ENCODE measurements around the gene MSANTD7. TPM values are rescaled to one million over a fixed set of nuclear protein-coding genes. Genes with fewer than 3 reads are reported as not detected.

Gene MSANTD7
- total RNA-seq, 1 experiment from 2014 or later = 23.1 TPM

- Histone ChIP-seq H3K14ac (ENCODE audit: insufficient read depth, low read length) (no peak overlapping the region), H3K56ac (ENCODE audit: insufficient read length, low read depth, low read length) (no peak overlapping the region), H3K9me3 (ENCODE audit: control insufficient read depth, low read depth, low read length) (no peaks in the 10 kb centered on the region), H2BK12ac (ENCODE audit: insufficient read length, low read depth, low read length) (no peak overlapping the region), H3K4me1 (ENCODE audit: insufficient read depth, low read length) (no peaks in the 10 kb centered on the region), H4K20me1 (ENCODE audit: control insufficient read depth, insufficient read depth, insufficient read length) (no peaks in the 10 kb centered on the region), H3K27me3 (ENCODE audit: insufficient read depth, low read length) (no peaks in the 10 kb centered on the region), H2AFZ (ENCODE audit: low read length) (no peak overlapping the region), H2BK15ac (ENCODE audit: low read depth, low read length) (no peak overlapping the region), H3K9ac (ENCODE audit: extremely low read depth, insufficient read length, low read length) (no peak overlapping the region), H2BK20ac (ENCODE audit: low read depth, low read length, poor library complexity, severe bottlenecking) (no peak overlapping the region), H3K79me2 (ENCODE audit: insufficient read depth, low read length) (peaks cover 6% of the 10 kb centered on the region; the same call in 1 of the 2 replicates), H2BK120ac (ENCODE audit: low read depth, low read length, poor library complexity, severe bottlenecking) (no peak overlapping the region), H3K23me2 (ENCODE audit: insufficient read length, low read depth, low read length, poor library complexity, severe bottlenecking) (no peaks in the 10 kb centered on the region), H3K79me1 (ENCODE audit: insufficient read depth, low read depth, low read length, poor library complexity, severe bottlenecking) (no peaks in the 10 kb centered on the region), H3K23ac (ENCODE audit: insufficient read length, low read depth, low read length) (no peak overlapping the region), H3K4ac (ENCODE audit: low read depth, low read length) (no peak overlapping the region), H4K91ac (ENCODE audit: insufficient read length, low read depth, low read length) (no peak overlapping the region), H2AK5ac (ENCODE audit: insufficient read length, low read length) (no peak overlapping the region), H3K4me2 (ENCODE audit: insufficient read depth, insufficient read length, low read length) (no peak overlapping the region), H4K8ac (replicated peaks; ENCODE audit: insufficient read length, low read depth, low read length) (no peak overlapping the region), H4K5ac (ENCODE audit: insufficient read length, low read depth, low read length) (no peak overlapping the region), H3K27ac (ENCODE audit: insufficient read length, low read depth, low read length) (no peak overlapping the region), H2BK5ac (ENCODE audit: insufficient read length, low read length) (no peak overlapping the region), H3T11ph (ENCODE audit: low read length) (no peak overlapping the region), H3K18ac (ENCODE audit: insufficient read length, low read depth, low read length) (no peak overlapping the region)
- Mint-ChIP-seq H3K27me3 (ENCODE audit: low read depth) (no peaks in the 10 kb centered on the region; the same call in 1 of the 2 replicates), H3K36me3 (ENCODE audit: insufficient read depth in 1 of 3, low read depth in 3 of 3) (peaks cover 25 to 61% (median 55%) of the 10 kb centered on the region in 3 experiments), H3K9me3 (no peaks in the 10 kb centered on the region), H3K4me1 (peaks cover 4 to 6% of the 10 kb centered on the region in 2 experiments; a peak in 3 of 4 replicates), H3K4me3 (no peak overlapping the region), H3K27ac (no peak overlapping the region)
- no peak for TF ChIP-seq CTCF (conservative IDR thresholded peaks at IDR 0.05)
- no peak for DNase-seq
- no CpG with 5 or more reads among the region's 15 CpGs for WGBS (ENCODE audit: extremely low coverage, insufficient read length, low lambda C conversion rate)
These were observed 5.4 kb downstream of the MSANTD7 start for GRCh38 chr10:14843327-14843988.
